HL-60 (cell line): Measurements from ENCODE around the gene GALNT4.

Source experiments
- DNase-seq, 2 experiments: peaks; one replicate each; pipeline ENCODE4 v3.0.0-alpha.2; 2010 to 2020; ENCODE audit warnings: low read depth in 1 of 2, low spot score in 1 of 2
- H3K27ac ChIP-seq: fragments of 250-450 bp; sonication (Bioruptor Pico); replicated peaks from 2 replicates; pipeline ENCODE4 v1.5.1; 2020; ENCODE audit warnings: mild to moderate bottlenecking, moderate library complexity
- H3K27me3 ChIP-seq: fragments of 250-450 bp; sonication (Bioruptor Pico); 2 replicates; pipeline ENCODE4 v1.5.1; 2021; ENCODE audit warnings: mild to moderate bottlenecking, moderate library complexity; ENCODE audit not compliant: insufficient read depth, poor library complexity, severe bottlenecking
- H3K4me3 ChIP-seq: replicated peaks from 2 replicates; pipeline ENCODE4 v1.5.1; 2011; ENCODE audit warnings: mild to moderate bottlenecking, control low read depth, low read length; ENCODE audit not compliant: insufficient read depth
- GABPA ChIP-seq: IDR thresholded peaks from 2 replicates; pipeline ENCODE4 v1.6.1; 2012; ENCODE audit warnings: low read depth
- POLR2AphosphoS5 ChIP-seq: IDR thresholded peaks from 2 replicates; pipeline ENCODE4 v1.6.1; 2012; ENCODE audit warnings: low read depth
- SPI1 ChIP-seq: IDR thresholded peaks from 2 replicates; pipeline ENCODE4 v1.6.1; 2012; ENCODE audit warnings: low read depth, mild to moderate bottlenecking, borderline replicate concordance
- TF ChIP-seq, protein P1 (sequence below): IDR thresholded peaks from one replicate; pipeline ENCODE4 v1.5.1; 2011; ENCODE audit warnings: low read length, control low read depth, inconsistent platforms; ENCODE audit not compliant: insufficient read depth
- TF ChIP-seq, protein P2 (sequence below): IDR thresholded peaks from 2 replicates; pipeline ENCODE4 v1.6.1; 2012; ENCODE audit warnings: low read depth; ENCODE audit not compliant: insufficient replicate concordance

Gene GALNT4

DNA sequence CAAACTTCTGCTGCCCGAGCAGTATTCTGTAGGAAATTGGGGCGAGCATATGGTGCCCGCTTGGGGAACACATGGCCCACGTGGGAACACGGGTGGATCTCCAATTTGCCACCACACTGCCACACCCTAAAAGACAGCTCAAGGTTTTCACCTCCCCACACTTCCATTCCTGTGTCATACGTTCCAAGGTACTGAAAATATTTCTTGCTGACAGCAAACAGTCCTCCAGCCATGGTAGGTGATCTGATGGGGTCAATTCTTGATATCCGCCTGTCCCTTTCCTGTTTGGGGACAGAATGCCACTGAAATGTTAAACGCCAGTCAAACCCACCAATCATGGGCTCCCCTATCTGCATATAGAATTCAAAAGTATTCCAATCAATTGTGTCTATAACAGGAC, 1.2 kb downstream of the GALNT4 start:
- no peak overlapping the region for H3K27ac ChIP-seq
- no peaks in the 10 kb centered on the region for H3K27me3 ChIP-seq
- no peak overlapping the region for H3K4me3 ChIP-seq
- DNase-seq: no peak
- TF ChIP-seq, protein P1, sequence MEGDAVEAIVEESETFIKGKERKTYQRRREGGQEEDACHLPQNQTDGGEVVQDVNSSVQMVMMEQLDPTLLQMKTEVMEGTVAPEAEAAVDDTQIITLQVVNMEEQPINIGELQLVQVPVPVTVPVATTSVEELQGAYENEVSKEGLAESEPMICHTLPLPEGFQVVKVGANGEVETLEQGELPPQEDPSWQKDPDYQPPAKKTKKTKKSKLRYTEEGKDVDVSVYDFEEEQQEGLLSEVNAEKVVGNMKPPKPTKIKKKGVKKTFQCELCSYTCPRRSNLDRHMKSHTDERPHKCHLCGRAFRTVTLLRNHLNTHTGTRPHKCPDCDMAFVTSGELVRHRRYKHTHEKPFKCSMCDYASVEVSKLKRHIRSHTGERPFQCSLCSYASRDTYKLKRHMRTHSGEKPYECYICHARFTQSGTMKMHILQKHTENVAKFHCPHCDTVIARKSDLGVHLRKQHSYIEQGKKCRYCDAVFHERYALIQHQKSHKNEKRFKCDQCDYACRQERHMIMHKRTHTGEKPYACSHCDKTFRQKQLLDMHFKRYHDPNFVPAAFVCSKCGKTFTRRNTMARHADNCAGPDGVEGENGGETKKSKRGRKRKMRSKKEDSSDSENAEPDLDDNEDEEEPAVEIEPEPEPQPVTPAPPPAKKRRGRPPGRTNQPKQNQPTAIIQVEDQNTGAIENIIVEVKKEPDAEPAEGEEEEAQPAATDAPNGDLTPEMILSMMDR: no peak
- TF ChIP-seq GABPA (no peak), SPI1 (no peak)
- TF ChIP-seq, protein P2, sequence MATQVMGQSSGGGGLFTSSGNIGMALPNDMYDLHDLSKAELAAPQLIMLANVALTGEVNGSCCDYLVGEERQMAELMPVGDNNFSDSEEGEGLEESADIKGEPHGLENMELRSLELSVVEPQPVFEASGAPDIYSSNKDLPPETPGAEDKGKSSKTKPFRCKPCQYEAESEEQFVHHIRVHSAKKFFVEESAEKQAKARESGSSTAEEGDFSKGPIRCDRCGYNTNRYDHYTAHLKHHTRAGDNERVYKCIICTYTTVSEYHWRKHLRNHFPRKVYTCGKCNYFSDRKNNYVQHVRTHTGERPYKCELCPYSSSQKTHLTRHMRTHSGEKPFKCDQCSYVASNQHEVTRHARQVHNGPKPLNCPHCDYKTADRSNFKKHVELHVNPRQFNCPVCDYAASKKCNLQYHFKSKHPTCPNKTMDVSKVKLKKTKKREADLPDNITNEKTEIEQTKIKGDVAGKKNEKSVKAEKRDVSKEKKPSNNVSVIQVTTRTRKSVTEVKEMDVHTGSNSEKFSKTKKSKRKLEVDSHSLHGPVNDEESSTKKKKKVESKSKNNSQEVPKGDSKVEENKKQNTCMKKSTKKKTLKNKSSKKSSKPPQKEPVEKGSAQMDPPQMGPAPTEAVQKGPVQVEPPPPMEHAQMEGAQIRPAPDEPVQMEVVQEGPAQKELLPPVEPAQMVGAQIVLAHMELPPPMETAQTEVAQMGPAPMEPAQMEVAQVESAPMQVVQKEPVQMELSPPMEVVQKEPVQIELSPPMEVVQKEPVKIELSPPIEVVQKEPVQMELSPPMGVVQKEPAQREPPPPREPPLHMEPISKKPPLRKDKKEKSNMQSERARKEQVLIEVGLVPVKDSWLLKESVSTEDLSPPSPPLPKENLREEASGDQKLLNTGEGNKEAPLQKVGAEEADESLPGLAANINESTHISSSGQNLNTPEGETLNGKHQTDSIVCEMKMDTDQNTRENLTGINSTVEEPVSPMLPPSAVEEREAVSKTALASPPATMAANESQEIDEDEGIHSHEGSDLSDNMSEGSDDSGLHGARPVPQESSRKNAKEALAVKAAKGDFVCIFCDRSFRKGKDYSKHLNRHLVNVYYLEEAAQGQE: no peak

DNA sequence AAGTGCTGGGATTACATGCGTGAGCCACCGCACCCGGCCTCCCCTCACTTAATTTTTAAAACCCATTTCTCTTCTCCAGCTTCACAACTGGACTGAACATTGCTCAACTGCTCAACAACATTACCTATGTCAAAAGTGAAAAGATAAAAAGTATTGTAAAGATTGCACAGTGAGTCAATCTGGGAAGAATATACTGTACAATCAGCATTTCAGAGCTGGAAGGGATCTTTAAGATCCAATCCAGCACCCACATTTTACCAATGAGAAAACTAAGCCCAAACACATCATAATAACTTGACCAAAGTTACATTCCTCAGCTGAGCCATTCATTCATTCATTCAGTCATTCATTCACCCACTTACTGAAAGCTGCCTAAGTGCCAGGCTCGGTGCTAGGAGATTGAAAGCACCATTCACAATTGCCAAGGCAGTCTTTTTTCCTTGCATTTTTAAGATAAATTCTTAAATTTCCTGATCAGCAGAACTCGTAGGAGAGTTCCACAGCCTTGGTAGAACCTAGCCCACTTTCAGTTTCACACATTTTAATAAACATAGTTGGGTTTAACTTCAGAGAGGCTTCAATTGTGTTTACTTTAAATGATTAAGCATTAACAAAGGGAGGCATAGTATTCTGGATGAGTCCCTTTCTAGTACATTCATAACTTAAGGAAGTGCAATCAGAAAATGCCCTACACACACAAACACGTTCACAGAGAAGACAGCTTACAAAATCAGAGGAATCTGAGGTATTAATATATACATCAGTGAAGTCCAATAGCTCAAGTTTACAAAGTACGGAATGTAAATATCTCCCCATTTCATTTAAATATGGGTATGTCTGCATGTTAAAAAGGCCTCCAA, 3.0 kb downstream of the GALNT4 start:
- Histone ChIP-seq H3K4me3 (no peak overlapping the region), H3K27me3 (no peaks in the 10 kb centered on the region), H3K27ac (no peak overlapping the region)
- TF ChIP-seq, protein P1: no peak
- TF ChIP-seq, protein P2: no peak
- no peak for TF ChIP-seq SPI1
- no peak for TF ChIP-seq GABPA
- no peak for TF ChIP-seq POLR2AphosphoS5
- no peak for DNase-seq

DNA sequence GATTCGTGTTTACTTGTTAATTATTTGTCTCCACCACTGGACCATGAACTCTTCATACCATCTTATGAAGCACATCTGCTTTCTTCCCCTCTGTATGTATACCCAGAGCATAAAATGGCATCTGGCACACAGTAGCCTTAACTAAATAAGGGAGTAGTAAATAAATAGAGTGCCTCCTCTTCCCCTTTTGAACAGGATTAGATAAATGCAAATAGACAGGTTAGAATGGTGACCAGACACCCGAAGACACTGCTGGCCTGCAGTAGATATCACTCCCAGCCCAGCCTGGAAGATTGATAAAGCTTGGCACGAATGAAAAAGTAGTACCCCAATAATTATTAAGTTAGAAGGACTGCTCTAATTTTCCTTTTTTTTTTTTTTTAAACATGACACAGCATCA, 6.9 kb downstream of the GALNT4 start:
- DNase-seq: no peak
- no peak for TF ChIP-seq GABPA
- no peak for TF ChIP-seq POLR2AphosphoS5
- TF ChIP-seq, protein P1: no peak
- TF ChIP-seq SPI1: no peak
- TF ChIP-seq, protein P2: no peak
- no peak overlapping the region for H3K27ac ChIP-seq

More for the DNA sequence above, 6.9 kb downstream of the GALNT4 start:
- no peak overlapping the region for H3K4me3 ChIP-seq
- H3K27me3 ChIP-seq: no peaks in the 10 kb centered on the region
